ENCODE measurements around the gene CROCC2.

Gene CROCC2

GRCh38 chr2:240946654-240947053, 40.5 kb downstream of the CROCC2 start:
- DNase-seq = peak; percentile 26

GRCh38 chr2:240947176-240947575, 41.0 kb downstream of the CROCC2 start:
- DNase-seq = no peak

- no peak for DNase-seq
These were observed 41.5 kb downstream of the CROCC2 start for GRCh38 chr2:240947607-240948006.

GRCh38 chr2:240948086-240948485, 42.0 kb downstream of the CROCC2 start:
- no peak for DNase-seq

- DNase-seq = peak; percentile 26
These were observed 43.0 kb downstream of the CROCC2 start for GRCh38 chr2:240948905-240949790.

- peak; percentile 12 for DNase-seq
These were observed 43.9 kb downstream of the CROCC2 start for GRCh38 chr2:240949791-240950705.

GRCh38 chr2:240951045-240951594, 45.0 kb downstream of the CROCC2 start:
- no peak for DNase-seq

- no peak for DNase-seq
These were observed 46.5 kb downstream of the CROCC2 start for GRCh38 chr2:240952496-240953246.

- DNase-seq = no peak
These were observed 47.6 kb downstream of the CROCC2 start for GRCh38 chr2:240953426-240954410.

GRCh38 chr2:240954436-240955305, 48.5 kb downstream of the CROCC2 start:
- peak; percentile 15 for DNase-seq

GRCh38 chr2:240955306-240956170, 49.4 kb downstream of the CROCC2 start:
- DNase-seq = peak; percentile 11

GRCh38 chr2:240956171-240956934, 50.2 kb downstream of the CROCC2 start:
- peak; percentile 40 for DNase-seq

- peak; percentile 63 for DNase-seq
These were observed 51.0 kb downstream of the CROCC2 start for GRCh38 chr2:240956935-240957655.

GRCh38 chr2:240957656-240958365, 51.7 kb downstream of the CROCC2 start:
- DNase-seq = peak; percentile 68

GRCh38 chr2:240958366-240959213, 52.5 kb downstream of the CROCC2 start:
- peak; percentile 45 for DNase-seq
